Muscle of back (tissue), 11 donors: ENCODE measurements around the gene ACHE. TPM values are rescaled to one million over a fixed set of nuclear protein-coding genes. Genes with fewer than 3 reads are reported as not detected.

ENCODE experiments used
- DNase-seq, 3 donors: peaks; one replicate each; pipeline versions ENCODE4 v3.0.0 to v3.0.0-alpha.2; 2013
- polyA plus RNA-seq, 10 donors: library from polyadenylated mRNA; unstranded; fragments of 120-200 nt; gene quantifications; one replicate each; pipeline ENCODE4 v1.2.1, GENCODE V29; 2013; ENCODE audit not compliant: insufficient read length in 10 of 10

Gene ACHE
- polyA plus RNA-seq, 10 donors, result 29.8 to 96.0 (median 59.5) TPM

GRCh38 chr7:100899432-100899831 is 3.7 kb upstream of the ACHE start:
- no peak for DNase-seq

DNA sequence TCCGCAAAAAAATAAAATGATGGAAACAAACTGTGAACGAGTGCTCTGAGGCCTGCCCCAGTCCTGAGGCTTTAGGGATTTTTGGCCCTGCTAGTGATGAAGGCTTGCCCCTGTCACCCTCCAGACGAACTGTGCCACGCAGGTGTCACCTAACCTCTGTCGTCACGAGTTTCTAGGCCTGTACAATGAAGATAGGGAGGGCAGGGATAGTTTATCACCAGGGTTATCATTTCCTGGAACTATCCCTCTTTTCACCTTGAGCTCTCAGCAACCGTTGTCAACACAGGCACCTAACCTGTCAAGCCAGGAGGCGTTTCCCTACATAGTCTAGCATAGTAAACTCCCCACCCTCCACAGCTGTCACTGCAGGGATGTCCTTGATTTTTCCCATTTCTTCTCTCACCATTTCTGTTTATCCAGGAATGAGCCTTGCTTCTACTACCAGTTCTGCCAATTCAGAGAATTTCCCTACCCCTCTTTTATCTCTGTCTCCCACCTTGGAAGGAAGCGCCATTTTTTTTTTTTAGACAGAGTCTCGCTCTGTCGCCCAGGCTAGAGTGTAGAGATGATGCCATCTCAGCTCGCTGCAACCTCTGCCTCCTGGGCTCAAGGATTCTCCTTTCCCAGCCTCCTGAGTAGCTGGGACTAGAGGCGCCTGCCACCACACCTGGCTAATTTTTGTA is 2.2 kb upstream of the ACHE start:
- no peak for DNase-seq

DNA sequence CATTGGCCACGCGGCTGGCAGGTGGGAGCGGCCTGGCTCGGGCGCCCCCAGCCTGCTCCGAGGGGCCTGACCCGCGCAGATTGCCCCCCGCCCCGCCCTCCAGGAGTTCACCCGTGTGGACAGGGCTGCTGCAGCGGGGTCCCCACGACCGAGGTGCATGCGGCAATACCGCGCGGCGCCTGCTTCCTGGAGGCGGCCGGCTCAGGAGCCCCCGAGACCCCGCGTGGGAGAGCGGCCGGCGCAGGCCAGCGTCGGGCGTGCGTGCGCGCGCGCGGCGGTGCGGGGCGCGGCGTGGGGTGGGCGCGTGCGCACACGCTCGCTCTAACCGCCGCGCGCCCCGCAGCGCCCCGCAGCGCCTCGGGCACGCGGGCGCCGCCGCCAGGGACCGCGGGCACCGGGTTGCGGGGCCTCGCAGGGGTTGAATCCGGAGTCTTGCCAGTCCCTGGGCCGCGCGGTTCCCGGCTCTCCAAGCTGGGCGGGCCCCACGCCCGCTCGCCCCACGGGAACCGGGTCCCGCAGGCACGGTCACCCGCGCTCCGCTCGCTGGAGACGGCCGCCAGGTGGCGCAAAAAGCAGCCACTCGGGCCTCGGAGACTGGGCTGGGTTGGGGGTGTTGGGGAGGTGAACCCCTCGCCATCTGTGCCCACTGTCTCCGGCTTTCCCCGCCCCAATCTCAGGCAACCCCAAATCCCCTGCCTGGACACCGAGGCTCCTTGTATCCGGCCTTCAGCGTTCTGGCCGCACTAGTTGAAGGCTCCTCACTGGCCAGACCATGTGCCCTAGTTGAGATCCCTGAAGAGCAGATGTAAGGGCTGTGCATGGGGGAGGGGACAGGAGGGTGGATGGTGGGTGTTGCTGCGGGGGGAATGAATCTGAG is 1.3 kb upstream of the ACHE start:
- DNase-seq, result peak in 1 of 3 donors; percentile 67

DNA sequence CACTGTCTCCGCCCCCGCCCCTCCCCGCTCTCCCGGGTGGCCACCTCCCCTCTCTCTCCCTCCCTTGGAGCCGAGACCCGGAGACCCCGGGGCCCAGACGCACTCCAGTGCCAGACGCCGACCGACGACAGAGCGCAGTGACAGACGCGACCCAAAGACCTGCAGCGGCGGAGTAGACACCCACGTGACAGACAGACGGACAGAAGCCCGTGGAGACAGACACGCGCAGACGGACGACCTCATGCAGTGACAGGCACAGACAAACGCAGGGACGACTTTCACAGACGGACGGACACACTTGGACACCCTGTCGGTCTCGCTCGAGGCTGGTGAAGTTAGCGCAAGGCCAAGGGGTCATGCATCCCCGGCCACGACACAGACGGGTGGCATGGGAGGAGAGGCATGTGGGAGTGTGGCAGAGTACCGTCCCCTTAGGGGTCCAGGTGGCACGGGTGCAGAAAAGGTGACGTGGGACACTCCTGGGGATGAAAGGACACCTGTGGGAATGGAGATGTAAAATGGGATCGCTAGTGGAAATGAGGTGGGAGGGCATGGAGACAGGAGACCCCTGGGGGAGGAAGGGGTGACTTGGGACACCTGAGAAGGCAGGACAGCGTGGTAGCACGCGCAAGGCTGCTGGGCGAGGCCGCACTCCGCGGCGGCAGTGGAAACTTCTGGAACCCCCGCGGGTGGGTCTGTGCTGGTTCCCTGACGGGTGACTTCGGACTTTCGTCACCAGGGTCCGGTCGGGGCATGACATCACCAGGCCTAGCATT is 456 bp upstream of the ACHE start:
- peak in 1 of 3 donors; percentile 65 for DNase-seq

- peak; percentile 71 to 79 (median 74) for DNase-seq
Measured at GRCh38 chr7:100894860-100895700, 608 bp downstream of the ACHE start.

DNA sequence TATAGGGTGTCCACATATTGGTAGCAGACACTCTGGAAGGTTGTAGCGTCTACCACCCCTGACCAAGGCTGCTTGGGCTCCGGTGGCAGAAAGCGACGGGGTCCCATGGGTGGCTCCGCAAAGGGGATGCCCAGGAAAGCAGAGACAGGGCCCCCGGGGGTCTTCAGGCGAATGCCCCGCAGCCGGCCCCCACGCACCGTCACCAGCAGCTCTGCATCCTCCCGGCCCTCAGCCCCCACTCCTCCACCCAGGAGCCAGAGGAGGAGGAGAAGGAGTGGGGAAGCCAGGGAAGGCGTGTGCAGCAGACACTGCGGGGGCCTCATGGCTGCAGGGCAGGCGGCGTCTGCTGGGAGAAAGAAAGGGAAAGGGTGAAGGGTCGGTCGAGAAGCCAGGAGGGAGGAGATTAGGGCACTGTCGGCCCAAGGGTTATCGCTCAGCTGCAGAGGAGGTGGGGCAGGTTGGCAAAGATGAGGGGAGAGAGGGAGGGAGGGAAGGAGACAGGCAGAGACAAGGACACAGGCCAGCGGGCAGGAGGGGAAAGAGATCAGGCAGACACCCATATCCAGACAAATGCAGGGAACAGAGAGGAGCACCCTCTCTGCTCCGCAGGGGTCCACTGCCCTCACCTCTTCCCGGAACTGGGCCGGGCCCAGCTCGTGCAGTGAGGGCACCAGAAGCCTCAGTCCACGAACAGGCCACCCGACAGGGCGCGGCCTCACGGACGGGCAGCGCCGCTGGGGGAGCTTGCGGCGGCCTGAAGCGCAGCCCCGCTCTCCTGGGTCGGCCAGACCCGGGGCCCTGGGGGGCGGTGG is 1.6 kb downstream of the ACHE start:
- DNase-seq, result peak in 1 of 3 donors; percentile 67

DNA sequence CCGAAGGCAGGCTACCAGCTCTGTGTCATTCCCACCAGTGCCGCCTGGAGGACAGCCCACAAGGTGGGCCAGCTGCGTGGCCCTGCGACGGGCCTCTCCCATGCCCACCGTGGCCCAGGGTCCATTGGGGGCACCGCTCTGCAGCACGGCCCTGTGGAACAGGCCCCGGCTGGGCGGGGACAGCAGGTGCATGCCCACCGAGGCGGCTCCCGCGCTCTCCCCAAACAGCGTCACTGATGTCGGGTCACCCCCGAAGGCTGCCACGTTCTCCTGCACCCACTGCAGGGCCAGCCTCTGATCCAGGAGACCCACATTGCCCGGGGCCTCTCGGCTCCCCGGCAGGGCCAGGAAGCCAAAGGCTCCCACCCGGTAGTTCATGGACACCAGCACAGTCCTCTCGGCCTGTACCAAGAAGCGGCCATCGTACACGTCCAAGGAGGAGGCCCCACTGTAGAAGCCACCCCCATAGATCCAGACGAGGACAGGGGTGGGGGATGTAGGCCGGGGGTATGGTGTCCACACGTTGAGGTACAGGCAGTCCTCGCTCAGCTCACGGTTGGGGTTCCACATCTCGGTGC is 2.3 kb downstream of the ACHE start:
- DNase-seq, result no peak

DNA sequence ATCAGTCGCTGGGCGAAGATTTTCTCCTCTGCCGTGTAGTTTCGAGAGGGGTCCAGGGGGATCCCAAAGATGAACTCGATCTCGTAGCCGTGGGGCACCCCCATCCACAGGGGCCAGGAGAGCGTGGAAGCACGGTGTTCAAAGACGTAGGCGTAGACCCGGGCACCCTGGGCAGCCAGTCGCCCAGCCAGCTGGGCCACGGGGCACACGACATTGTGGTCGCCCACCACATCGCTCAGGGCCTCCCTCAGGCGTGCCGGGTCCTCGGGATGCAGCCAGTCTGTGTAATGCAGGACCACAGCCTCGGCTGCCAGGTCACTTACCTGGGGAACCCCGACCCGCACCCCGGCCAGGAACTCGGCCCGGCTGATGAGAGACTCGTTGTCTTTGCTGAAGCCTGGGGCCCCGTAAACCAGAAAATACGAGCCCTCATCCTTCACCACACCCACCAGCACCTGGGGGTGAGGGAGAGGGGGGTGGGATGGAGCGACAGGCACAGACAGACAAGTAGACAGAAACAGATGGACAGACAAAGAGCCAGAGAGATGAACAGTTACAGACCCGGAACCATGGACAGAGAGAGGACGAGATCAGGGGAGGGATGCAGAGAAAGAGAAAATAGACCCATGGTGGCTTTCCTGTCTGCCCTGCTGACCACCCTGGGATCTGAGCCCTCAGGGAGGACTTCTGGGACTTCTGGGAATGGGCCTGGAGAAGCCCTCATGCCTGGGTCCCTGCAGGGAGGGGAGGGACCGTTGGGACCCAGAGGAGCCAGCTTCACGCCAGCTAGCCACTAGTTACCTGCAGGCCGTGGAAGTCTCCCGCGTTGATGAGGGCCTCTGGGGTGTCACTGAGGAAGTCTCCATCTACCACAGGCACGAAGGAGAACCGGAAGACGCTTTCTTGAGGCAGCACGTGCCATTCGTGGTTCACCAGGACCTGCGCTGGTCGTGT is 3.0 kb downstream of the ACHE start:
- no peak for DNase-seq

GRCh38 chr7:100891568-100892247 is 4.0 kb downstream of the ACHE start:
- DNase-seq, result no peak

GRCh38 chr7:100890653-100891567 is 4.8 kb downstream of the ACHE start:
- peak in 1 of 3 donors; percentile 84 for DNase-seq

DNA sequence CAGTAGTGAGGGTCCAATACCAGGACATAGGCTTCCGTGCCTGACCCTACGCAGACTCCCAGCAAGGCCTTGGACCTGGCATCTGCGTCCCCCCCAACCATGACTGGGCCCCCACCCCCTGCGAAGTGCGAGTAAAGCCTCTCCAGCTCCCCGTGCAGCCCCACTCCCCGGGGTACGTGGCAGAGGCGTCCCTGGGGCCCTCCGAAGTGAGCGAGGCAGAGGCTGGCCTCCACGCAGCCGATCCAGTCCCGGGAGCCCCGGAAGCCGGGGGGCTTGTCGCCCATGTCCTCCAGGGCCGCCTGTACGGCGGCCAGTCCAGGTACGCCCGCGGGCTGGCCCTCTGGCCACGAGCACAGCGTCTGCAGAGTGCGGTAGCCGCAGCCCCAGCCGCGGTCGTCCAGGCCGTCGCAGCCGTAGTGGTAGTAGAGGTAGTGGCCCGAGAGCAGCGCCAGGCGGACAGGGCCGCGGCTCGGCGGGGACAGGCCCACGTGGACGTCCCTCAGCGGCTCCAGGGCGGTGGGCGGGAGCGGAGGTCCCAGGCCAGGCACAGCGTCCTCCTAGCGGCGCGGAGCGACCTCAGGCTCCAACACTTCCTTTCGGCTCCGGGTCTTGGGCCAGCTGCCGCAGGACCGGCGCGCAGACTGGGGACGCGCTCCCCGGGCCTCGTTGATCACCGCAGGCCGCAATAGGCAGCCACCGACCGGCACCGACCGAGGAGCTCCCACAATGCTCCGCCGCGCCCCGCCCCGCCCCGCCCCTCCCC is 6.5 kb downstream of the ACHE start, which contains the start of gene UFSP1:
Gene UFSP1 (minus strand): TSS at position 728 of the 763 bp plus-strand sequence. CDS start 444 bp downstream, at position 284.
- no peak for DNase-seq

- DNase-seq, result peak in 1 of 3 donors; percentile 36
Measured at GRCh38 chr7:100888291-100888987, 7.2 kb downstream of the ACHE start.

GRCh38 chr7:100887516-100888290 is 8.0 kb downstream of the ACHE start:
- peak in 1 of 3 donors; percentile 41 for DNase-seq

DNA sequence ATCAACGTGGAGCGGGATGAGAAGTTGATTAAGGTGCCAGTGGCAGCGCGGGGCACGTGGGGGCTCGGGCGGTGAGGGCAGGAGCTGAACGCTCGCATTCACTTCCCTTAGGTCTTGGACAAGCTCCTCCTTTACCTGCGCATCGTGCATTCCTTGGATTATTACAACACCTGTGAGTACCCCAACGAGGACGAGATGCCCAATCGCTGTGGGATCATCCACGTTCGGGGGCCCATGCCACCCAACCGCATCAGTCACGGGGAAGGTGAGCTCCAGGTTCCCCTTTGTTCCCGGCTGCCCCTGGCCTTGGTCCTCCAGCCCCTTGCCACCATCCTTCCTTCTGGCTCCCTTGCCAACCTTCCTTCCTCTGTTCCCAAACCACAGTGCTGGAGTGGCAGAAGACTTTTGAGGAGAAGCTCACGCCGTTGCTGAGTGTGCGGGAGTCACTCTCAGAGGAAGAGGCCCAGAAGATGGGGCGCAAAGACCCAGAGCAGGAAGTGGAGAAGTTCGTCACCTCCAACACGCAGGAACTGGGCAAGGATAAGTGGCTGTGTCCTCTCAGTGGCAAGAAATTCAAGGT is 8.7 kb downstream of the ACHE start:
- DNase-seq, result peak in 1 of 3 donors; percentile 5
